Karpas-422 (cell line): ENCODE measurements around the gene PUS3. TPM values are rescaled to one million over a fixed set of nuclear protein-coding genes. Genes with fewer than 3 reads are reported as not detected.

ENCODE experiments used
- total RNA-seq: library from RNA; depleted of rRNA; stranded (reverse); fragments of >200 nt; shearing (Covaris generic); gene quantifications from 2 replicates; pipeline ENCODE4 v1.2.3, GENCODE V29; 2014; ENCODE audit warnings: low replicate concordance; rRNA removed

The PUS3 gene
- total RNA-seq, 1 experiment from 2014 or later, result 3.1 TPM

Other genes with a start within 250 kb of the PUS3 start
- gene ACRV1, start 222.4 kb downstream of the PUS3 start, total RNA-seq, result not detected in 2 replicates
- not detected in 2 replicates for gene PATE1, start 156.9 kb downstream of the PUS3 start, total RNA-seq
- gene PATE2, start 124.4 kb downstream of the PUS3 start, total RNA-seq, result not detected in 2 replicates
- not detected in 2 replicates for gene PATE3, start 115.1 kb downstream of the PUS3 start, total RNA-seq
- not detected in 2 replicates for gene PATE4, start 69.9 kb downstream of the PUS3 start, total RNA-seq
- 4.6 and 4.8 TPM in 2 replicates for gene HYLS1, start 15.5 kb downstream of the PUS3 start, total RNA-seq
- not detected in 2 replicates for gene DDX25, start 1.3 kb upstream of the PUS3 start, total RNA-seq
- gene VSIG10L2, start 42.8 kb upstream of the PUS3 start, total RNA-seq, result not detected in 2 replicates
- 0.36 and 2.1 TPM in 2 replicates for gene CDON, start 159.7 kb upstream of the PUS3 start, total RNA-seq